GM12872 (cell line): ENCODE data around the gene ZNRD2.

Experiments used
- CTCF ChIP-seq: IDR thresholded peaks from 3 replicates; pipeline ENCODE4 v1.5.1; 2011; ENCODE audit warnings: low read depth, mild to moderate bottlenecking, low read length, moderate library complexity; ENCODE audit not compliant: insufficient read depth

The ZNRD2 gene

GRCh38 chr11:65558002-65558929, 12.0 kb upstream of the ZNRD2 start, which contains the start of gene LTBP3:
TSS of gene LTBP3 (minus strand) at chr11:65558359. CDS start at chr11:65557959, 400 bp downstream.
- no peak for TF ChIP-seq CTCF

GRCh38 chr11:65558930-65559509, 11.3 kb upstream of the ZNRD2 start:
- TF ChIP-seq CTCF, result no peak

GRCh38 chr11:65559535-65559934, 10.7 kb upstream of the ZNRD2 start:
- TF ChIP-seq CTCF, result no peak

GRCh38 chr11:65559951-65560537, 10.2 kb upstream of the ZNRD2 start:
- TF ChIP-seq CTCF, result no peak

GRCh38 chr11:65560555-65561418, 9.5 kb upstream of the ZNRD2 start:
- no peak for TF ChIP-seq CTCF

GRCh38 chr11:65562020-65562419, 8.3 kb upstream of the ZNRD2 start:
- no peak for TF ChIP-seq CTCF
